HPDE6-E6E7 (cell line): ENCODE results near the gene RCSD1.

ENCODE experiments used
- DNase-seq: peaks from one replicate; pipeline ENCODE4 v3.0.0; 2011; ENCODE audit warnings: missing footprints; ENCODE audit errors: extremely low spot score

RCSD1 gene

GRCh38 chr1:167746013-167746672 is 116.1 kb downstream of the RCSD1 start:
- DNase-seq = no peak

- DNase-seq = no peak
Measured at GRCh38 chr1:167746988-167747655, 117.1 kb downstream of the RCSD1 start.

GRCh38 chr1:167747988-167748387 is 118.0 kb downstream of the RCSD1 start:
- no peak for DNase-seq

- DNase-seq = no peak
Measured at GRCh38 chr1:167748906-167749305, 118.9 kb downstream of the RCSD1 start.

- DNase-seq = no peak
Measured at GRCh38 chr1:167749741-167750140, 119.7 kb downstream of the RCSD1 start.

- no peak for DNase-seq
Measured at GRCh38 chr1:167750641-167751040, 120.6 kb downstream of the RCSD1 start.

- DNase-seq = no peak
Measured at GRCh38 chr1:167751676-167752075, 121.6 kb downstream of the RCSD1 start.

GRCh38 chr1:167752219-167752985 is 122.4 kb downstream of the RCSD1 start:
- DNase-seq = peak; percentile 34

GRCh38 chr1:167755654-167756053 is 125.6 kb downstream of the RCSD1 start:
- no peak for DNase-seq
